ENCODE results near the gene GAP43. TPM values are rescaled to one million over a fixed set of nuclear protein-coding genes. Genes with fewer than 3 reads are reported as not detected.
A peak's percentile ranks its signal among the peaks of the same experiment; 100 is the strongest.

GAP43 gene
- total RNA-seq, 2 experiments from 2014 or later: not detected

- Mint-ChIP-seq H3K4me1 (peaks cover 20% of the 10 kb centered on the region), H3K9me3 (ENCODE audit: low read depth) (no peaks in the 10 kb centered on the region), H3K27me3 (peaks cover 16% of the 10 kb centered on the region), H3K36me3 (no peaks in the 10 kb centered on the region), H3K27ac (no peak overlapping the region), H3K4me3 (no peak overlapping the region)
- no peak for DNase-seq
- CTCF ChIA-PET: no interaction called here
- no peak for ATAC-seq
These were observed 8.1 kb upstream of the GAP43 start for GRCh38 chr3:115615001-115615814.

DNA sequence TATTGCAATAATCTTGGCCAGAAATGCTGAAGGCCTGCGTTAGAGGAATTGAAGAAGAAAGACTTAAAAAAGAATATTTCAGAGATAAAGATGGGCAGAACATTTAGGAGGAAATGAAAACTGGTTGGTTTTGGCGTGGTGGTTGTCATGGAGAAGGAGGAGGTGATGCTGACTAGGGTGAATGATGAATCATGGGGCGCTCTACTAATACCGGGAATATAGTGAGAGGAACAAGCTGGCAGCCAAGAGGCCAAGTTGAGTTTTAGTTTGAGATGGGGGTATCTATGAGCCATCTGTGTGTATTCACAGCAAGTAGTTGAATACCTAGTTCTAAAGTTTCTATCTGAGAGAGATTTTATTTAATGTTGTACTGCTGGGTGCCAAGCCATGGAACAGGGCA, 6.8 kb upstream of the GAP43 start:
- Mint-ChIP-seq H3K4me1 (peaks cover 20% of the 10 kb centered on the region), H3K27me3 (peaks cover 12% of the 10 kb centered on the region), H3K36me3 (no peaks in the 10 kb centered on the region), H3K4me3 (no peak overlapping the region), H3K27ac (no peak overlapping the region), H3K9me3 (ENCODE audit: low read depth) (no peaks in the 10 kb centered on the region)
- CTCF ChIA-PET: no interaction called here
- peak; percentile 51 for ATAC-seq
- peak; percentile 42 for DNase-seq

- DNase-seq: no peak
- no peaks in the 10 kb centered on the region for H3K9me3 Mint-ChIP-seq (ENCODE audit: low read depth)
- no peaks in the 10 kb centered on the region for H3K36me3 Mint-ChIP-seq
- H3K27me3 Mint-ChIP-seq: peaks cover 8% of the 10 kb centered on the region
- no peak overlapping the region for H3K4me3 Mint-ChIP-seq
- no peak for ATAC-seq
- peaks cover 20% of the 10 kb centered on the region for H3K4me1 Mint-ChIP-seq
- H3K27ac Mint-ChIP-seq: no peak overlapping the region
- CTCF ChIA-PET: no interaction called here
These were observed 5.7 kb upstream of the GAP43 start for GRCh38 chr3:115617591-115617990.

DNA sequence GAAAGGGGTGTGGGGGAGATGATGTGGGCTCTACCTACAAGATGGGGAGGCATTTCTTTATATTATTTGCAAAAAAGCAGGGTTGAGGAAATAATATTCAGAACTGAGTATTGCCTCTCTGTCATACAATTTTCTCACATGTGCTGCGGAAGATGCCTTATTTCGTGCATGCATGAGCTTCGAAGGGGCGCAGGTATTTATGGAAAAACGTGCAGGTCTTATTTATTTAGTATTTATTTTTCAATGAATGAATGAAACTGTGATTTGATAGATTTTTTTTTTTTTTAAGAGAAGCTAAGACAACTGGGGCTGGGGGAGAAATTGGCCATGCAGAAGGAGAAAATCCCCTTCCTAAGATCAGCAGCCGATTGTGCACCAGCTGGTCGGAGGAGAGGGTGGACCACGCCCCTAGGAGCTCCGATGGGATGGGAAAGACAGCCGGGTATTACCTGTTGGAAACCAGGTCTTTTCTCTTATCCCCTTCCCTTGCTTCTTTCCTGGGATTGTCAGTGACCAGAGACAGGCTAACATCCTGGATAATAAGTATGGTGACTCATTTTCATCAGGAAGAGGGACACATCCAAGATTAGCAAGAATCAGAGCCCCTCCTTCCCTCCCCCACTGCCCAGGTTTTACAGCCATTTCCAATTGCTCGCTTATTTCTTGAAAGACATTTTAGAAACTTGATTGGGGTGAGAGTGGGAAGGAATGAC, 875 bp downstream of the GAP43 start:
- ATAC-seq (no peak), DNase-seq (no peak)
- Mint-ChIP-seq H3K36me3 (no peaks in the 10 kb centered on the region), H3K4me3 (no peak overlapping the region), H3K4me1 (peaks cover 10% of the 10 kb centered on the region), H3K27me3 (peaks cover 49% of the 10 kb centered on the region), H3K9me3 (ENCODE audit: low read depth) (no peaks in the 10 kb centered on the region), H3K27ac (no peak overlapping the region)
- CTCF ChIA-PET: no interaction called here

DNA sequence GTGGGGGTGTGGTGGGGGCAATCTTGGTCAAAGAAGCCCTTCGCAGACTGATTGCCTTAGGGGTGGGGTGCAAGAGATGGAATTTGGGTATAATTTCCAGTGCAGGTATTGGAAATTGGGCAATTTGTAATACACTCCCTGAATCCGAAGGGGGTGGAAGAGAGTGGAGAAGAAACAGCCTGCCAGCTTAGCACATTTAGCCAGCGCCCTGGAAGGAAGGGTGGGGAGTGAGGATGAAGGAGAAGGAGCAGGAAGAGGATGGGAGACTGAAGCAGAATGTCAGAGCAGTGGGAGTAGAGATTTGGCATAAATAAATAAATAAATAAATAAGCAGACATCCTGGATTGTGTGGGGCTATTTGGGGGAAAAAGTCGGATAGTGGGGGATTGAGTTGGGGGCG, 1.6 kb downstream of the GAP43 start:
- H3K36me3 Mint-ChIP-seq: no peaks in the 10 kb centered on the region
- H3K4me3 Mint-ChIP-seq: no peak overlapping the region
- H3K4me1 Mint-ChIP-seq: peaks cover 10% of the 10 kb centered on the region
- H3K27ac Mint-ChIP-seq: no peak overlapping the region
- no peaks in the 10 kb centered on the region for H3K9me3 Mint-ChIP-seq (ENCODE audit: low read depth)
- CTCF ChIA-PET: no interaction called here
- no peak for ATAC-seq
- peaks cover 49% of the 10 kb centered on the region for H3K27me3 Mint-ChIP-seq
- DNase-seq: no peak

GRCh38 chr3:115626006-115626409, 2.7 kb downstream of the GAP43 start:
- H3K36me3 Mint-ChIP-seq: no peaks in the 10 kb centered on the region
- no peak for DNase-seq
- no peaks in the 10 kb centered on the region for H3K9me3 Mint-ChIP-seq (ENCODE audit: low read depth)
- no peak overlapping the region for H3K4me3 Mint-ChIP-seq
- CTCF ChIA-PET: interaction anchor here (1.2 kb wide), 1 partner anchor 24 kb away, joined by 4 read pairs; no protein-coding TSS in a partner anchor
- peaks cover 10% of the 10 kb centered on the region for H3K4me1 Mint-ChIP-seq
- H3K27me3 Mint-ChIP-seq: peaks cover 49% of the 10 kb centered on the region
- H3K27ac Mint-ChIP-seq: no peak overlapping the region
- no peak for ATAC-seq

DNA sequence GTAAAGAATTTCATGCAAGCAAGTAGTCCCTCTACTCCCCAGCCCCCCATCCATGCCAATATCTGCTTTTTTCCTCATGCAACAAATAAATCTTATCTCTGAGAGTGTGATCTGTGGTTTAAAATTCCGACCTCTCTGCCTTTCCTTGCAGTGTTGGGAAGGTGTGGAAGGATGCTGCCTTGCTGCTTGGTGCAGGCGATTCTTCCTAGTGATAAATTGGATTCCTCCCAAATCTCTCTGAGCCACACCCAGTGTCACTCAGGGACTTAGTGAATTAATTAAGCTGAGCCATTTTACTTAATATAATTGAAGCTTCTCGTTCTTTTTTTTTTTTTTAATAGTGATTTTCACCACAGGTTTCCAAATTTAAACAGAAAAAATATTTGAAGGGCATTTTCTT, 3.4 kb downstream of the GAP43 start:
- peaks cover 51% of the 10 kb centered on the region for H3K27me3 Mint-ChIP-seq
- no peaks in the 10 kb centered on the region for H3K36me3 Mint-ChIP-seq
- peaks cover 10% of the 10 kb centered on the region for H3K4me1 Mint-ChIP-seq
- no peak overlapping the region for H3K4me3 Mint-ChIP-seq
- DNase-seq: no peak
- no peaks in the 10 kb centered on the region for H3K9me3 Mint-ChIP-seq (ENCODE audit: low read depth)
- ATAC-seq: no peak
- CTCF ChIA-PET: interaction anchor here (1.2 kb wide), 1 partner anchor 23 kb away, joined by 4 read pairs; no protein-coding TSS in a partner anchor
- no peak overlapping the region for H3K27ac Mint-ChIP-seq

GRCh38 chr3:115627180-115628074, 4.1 kb downstream of the GAP43 start:
- Mint-ChIP-seq H3K36me3 (no peaks in the 10 kb centered on the region), H3K27ac (no peak overlapping the region), H3K27me3 (peaks cover 46% of the 10 kb centered on the region), H3K4me3 (no peak overlapping the region), H3K4me1 (peaks cover 10% of the 10 kb centered on the region), H3K9me3 (ENCODE audit: low read depth) (no peaks in the 10 kb centered on the region)
- DNase-seq (no peak), ATAC-seq (no peak)
- CTCF ChIA-PET: interaction anchor here (1.2 kb wide), 1 partner anchor 22 kb away, joined by 4 read pairs; no protein-coding TSS in a partner anchor

DNA sequence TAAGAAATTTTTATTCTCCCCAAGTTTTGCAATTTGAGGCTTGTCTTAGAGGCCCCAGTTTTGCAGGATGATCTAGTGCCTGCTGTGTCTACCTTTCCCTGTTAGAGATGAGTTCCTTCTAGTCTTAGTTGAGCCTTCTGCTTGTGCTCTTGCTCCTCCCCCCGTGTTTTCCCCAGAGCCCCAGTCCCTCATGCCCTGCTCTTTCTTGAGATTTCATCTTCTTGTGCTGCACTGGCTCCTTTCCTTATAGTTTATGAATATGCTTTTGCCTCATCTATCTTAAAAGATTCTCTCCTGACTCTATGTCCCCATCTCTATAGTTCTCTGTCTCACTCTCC, 4.7 kb downstream of the GAP43 start:
- CTCF ChIA-PET: no interaction called here
- DNase-seq: no peak
- peaks cover 10% of the 10 kb centered on the region for H3K4me1 Mint-ChIP-seq
- H3K27me3 Mint-ChIP-seq: peaks cover 44% of the 10 kb centered on the region
- H3K27ac Mint-ChIP-seq: no peak overlapping the region
- ATAC-seq: no peak
- H3K36me3 Mint-ChIP-seq: no peaks in the 10 kb centered on the region
- H3K4me3 Mint-ChIP-seq: no peak overlapping the region
- H3K9me3 Mint-ChIP-seq (ENCODE audit: low read depth): no peaks in the 10 kb centered on the region

- no peaks in the 10 kb centered on the region for H3K4me1 Mint-ChIP-seq
- H3K9me3 Mint-ChIP-seq (ENCODE audit: low read depth): no peaks in the 10 kb centered on the region
- H3K36me3 Mint-ChIP-seq: no peaks in the 10 kb centered on the region
- no peak overlapping the region for H3K4me3 Mint-ChIP-seq
- peaks cover 23% of the 10 kb centered on the region for H3K27me3 Mint-ChIP-seq
- no peak for DNase-seq
- CTCF ChIA-PET: no interaction called here
- no peak for ATAC-seq
- no peak overlapping the region for H3K27ac Mint-ChIP-seq
These were observed 7.5 kb downstream of the GAP43 start for GRCh38 chr3:115630850-115631249.

DNA sequence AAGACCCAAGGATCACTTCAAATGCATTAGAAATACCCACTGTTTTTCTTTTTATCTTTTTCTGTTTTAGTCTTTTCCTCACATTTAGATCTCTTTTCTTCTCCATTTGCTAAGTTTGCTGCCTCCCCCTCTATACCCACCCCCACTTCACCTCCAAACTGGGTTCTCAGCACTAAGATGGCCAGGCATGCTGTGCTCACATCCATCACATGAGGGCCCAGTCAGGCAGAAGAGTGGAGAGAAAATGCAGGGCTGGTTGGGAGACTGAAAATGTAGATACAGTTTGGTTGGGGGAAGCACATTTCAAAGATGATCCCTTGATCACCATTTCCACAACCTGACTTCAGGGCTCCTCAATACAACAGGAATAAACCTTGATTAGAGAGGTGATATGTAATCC, 8.7 kb downstream of the GAP43 start:
- peaks cover 13% of the 10 kb centered on the region for H3K27me3 Mint-ChIP-seq
- CTCF ChIA-PET: no interaction called here
- H3K4me1 Mint-ChIP-seq: no peaks in the 10 kb centered on the region
- ATAC-seq (no peak), DNase-seq (no peak)
- no peaks in the 10 kb centered on the region for H3K9me3 Mint-ChIP-seq (ENCODE audit: low read depth)
- no peaks in the 10 kb centered on the region for H3K36me3 Mint-ChIP-seq
- H3K4me3 Mint-ChIP-seq: no peak overlapping the region
- H3K27ac Mint-ChIP-seq: no peak overlapping the region

DNA sequence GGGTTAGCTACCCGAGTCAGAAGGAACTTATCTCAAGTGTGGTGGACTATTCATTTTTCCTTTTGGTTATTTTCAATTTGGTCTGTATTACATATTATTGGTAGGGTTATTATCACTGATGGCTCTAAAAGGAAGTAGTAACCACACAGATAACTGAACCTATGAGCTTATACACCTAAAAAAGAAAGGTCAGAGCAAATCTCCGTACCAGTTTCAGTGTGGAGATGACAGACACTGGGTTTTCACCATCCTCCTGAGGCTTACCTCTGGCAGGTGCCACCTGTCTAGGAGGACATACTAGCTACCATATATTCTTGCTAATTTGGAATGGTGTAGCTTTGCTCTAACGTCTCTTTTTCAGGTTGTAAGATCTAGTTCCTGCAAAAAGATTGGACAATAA, 10.2 kb downstream of the GAP43 start:
- Mint-ChIP-seq H3K36me3 (peaks cover under 1% of the 10 kb centered on the region), H3K9me3 (ENCODE audit: low read depth) (peaks cover under 1% of the 10 kb centered on the region), H3K27ac (no peak overlapping the region), H3K4me1 (peaks cover under 1% of the 10 kb centered on the region), H3K4me3 (no peak overlapping the region), H3K27me3 (peaks cover 6% of the 10 kb centered on the region)
- CTCF ChIA-PET: no interaction called here
- ATAC-seq: no peak
- no peak for DNase-seq

GRCh38 chr3:115634052-115634451, 10.7 kb downstream of the GAP43 start:
- Mint-ChIP-seq H3K4me3 (no peak overlapping the region), H3K4me1 (peaks cover 5% of the 10 kb centered on the region), H3K9me3 (ENCODE audit: low read depth) (peaks cover 2% of the 10 kb centered on the region), H3K27me3 (peaks cover 6% of the 10 kb centered on the region), H3K36me3 (peaks cover 3% of the 10 kb centered on the region), H3K27ac (no peak overlapping the region)
- DNase-seq (no peak), ATAC-seq (no peak)
- CTCF ChIA-PET: no interaction called here

Measured in activated CD8-positive, alpha-beta memory T cell treated with anti-CD3 and anti-CD28 coated beads, Interleukin-2, amount 10 ng/mL, durations not matched to agents 7 days and 5 days (primary cell).